ENCODE data around the gene SASH3.

DNA sequence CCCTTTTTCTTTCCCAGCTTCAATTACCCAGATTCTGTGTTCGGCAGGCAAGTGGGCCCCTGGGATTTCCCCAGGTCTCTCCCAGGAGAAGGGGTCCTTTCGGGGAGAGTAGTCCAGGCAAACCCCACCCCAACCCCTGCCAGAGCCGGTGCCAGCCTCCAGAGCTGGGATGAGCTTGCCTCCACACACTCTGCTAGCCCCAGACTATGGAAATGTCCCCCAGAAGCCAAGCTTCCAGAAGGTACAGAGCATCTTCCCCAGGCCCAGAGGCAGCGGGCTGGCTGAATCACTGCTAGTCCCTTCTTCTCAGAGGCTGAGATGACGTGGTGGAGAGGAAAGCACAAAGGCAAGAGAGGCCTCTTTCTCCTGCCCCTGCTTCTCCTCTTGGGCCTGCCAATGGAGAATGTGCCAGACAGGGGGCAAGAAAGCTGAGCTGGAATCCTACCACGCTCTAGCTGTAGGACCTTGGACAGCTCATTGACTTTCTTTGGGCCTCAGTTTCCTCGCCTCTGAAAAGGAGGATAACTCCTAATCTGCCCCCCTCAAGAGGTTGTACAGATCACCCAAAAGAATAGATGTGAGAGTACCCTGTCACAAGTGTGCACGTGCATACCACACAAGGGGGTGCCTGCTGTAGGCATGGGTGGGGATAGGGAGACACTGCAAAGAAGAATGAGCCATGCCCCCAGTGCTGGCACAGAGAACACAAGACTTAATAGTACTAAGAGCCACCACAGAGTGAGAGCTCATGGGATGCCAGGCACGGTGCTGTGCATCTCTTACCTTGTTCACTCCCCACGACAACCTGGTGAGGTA, 2.1 kb downstream of the SASH3 start:
- TF ChIP-seq POLR2A (IDR thresholded peaks at IDR 0.05; ENCODE audit: low read depth, low read length) (no peak), POLR2AphosphoS5 (IDR thresholded peaks at IDR 0.05; ENCODE audit: low read depth, low read length) (no peak), TAF1 (IDR thresholded peaks at IDR 0.05; ENCODE audit: borderline replicate concordance, low read depth, low read length) (no peak)
